AG09309 (cell line): ENCODE results near the gene C20orf144.

ENCODE experiments used
- DNase-seq: peaks from one replicate; pipeline ENCODE4 v3.0.0-alpha.2; 2010; ENCODE audit warnings: low read depth
- H3K4me3 ChIP-seq: 2 replicates; pipeline ENCODE4 v1.5.1; 2011; ENCODE audit warnings: mild to moderate bottlenecking, low read depth, low read length, moderate library complexity; ENCODE audit not compliant: control insufficient read depth
- CTCF ChIP-seq: IDR thresholded peaks from 2 replicates; pipeline ENCODE4 v1.5.1; 2011; ENCODE audit warnings: mild to moderate bottlenecking, low read depth, low read length, inconsistent platforms; ENCODE audit not compliant: insufficient read depth, control insufficient read depth; ENCODE audit errors: missing control alignments

C20orf144 gene

DNA sequence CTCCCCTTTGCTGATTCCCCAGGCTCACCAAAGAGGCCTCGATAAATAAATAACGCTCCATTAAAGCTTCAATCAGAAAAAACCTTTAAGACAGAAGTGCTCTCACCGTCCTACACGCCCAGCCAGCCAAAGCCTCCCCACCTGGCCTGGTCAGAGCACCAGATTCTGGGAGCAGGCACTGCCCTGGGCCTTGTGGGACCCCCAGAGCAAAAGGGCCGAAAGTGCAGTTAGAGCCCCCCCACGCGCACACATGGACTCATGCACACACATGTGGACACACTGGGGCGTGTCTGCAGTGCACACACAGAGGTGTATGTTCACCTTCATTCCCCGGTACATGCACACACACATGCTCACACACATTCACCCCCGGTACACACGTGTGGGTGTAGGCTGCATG, 14.0 kb downstream of the C20orf144 start:
- DNase-seq: no peak
- H3K4me3 ChIP-seq: no peak overlapping the region
- no peak for TF ChIP-seq CTCF

DNA sequence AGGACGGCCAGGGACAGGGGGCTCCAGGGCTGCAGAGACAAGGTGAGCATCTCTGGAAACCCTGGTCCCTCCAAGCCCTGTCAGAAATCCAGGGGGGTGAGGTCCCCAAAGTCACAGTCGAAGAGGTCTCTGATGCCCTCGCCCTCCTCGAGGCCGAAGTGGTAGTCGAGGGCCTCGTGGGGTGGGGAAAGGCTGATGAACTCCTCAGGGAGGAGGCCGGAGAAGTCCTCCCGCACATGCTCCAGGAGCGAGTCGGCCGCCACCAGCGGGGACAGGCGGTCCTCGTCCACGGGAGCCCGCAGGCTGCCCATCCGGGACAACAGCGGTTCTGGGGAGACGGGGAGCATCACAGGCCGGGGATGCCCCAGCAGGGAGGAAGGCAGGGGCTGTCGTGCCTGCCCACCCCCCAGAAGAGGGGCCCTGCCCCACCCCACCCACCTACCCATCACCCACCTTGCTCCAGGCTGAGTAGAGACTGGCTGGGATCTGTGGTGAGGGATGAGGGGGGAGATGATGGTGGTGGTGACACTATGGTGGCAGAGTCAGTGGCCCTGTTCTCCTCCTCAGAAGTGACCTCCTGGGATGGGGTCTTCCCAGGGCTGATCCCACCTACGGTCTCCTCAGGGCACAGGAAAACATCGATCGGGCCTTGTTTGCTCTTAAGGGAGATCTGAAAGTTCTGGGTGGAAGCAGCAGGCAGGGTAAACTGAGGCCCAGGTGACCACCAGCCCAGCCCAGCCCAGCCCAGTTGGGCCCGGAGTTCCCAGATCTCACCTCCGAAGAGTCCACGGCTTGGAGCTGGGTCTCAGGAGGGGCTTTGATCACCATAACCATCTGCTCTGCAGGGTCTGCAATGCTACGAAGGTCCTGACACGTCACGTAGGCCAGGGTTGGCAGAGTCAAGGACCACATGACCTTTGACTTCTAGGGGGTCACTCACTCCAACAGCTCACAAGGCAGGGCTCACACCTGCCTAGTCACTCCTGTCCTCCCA, 14.8 kb downstream of the C20orf144 start:
- no peak for TF ChIP-seq CTCF
- no peak overlapping the region for H3K4me3 ChIP-seq
- no peak for DNase-seq

- DNase-seq: no peak
- no peak overlapping the region for H3K4me3 ChIP-seq
- no peak for TF ChIP-seq CTCF
These were observed 16.0 kb downstream of the C20orf144 start for GRCh38 chr20:33677991-33678702.

DNA sequence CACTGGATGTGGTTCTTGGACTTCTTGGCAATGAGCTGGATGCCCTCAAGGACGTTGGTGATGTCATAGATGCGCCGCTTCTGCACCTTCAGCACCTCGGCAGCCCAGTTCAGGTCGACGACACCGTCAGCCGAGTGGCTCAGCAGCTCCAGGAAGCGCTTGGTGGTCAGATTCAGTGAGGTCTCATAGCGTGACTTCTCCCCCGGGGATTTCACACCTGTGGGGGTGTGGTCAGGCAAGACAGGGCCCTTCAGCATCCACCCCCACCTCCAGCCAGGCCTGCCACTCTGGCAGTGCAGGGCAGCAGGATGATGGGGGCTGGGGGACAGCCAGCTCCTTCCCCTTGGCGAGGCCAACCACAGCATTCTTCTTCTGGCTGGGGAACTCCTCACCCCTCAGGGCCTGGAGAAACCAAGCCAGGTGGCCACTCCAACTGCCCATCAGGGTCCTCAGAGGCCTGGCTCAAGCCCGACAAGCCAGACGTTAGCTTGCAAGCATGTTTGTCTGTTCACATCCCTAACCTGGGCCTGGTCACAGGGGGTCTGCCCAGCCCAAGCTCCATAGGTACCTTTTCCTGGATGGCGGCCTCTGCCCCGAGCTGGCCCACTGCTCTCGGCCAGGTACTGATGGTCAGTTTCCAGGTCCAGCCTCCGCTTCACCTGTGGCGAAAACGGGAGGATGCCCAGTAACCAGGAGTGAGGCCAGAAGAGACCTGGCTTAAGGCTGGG, 17.8 kb downstream of the C20orf144 start:
- no peak for DNase-seq
- no peak overlapping the region for H3K4me3 ChIP-seq
- no peak for TF ChIP-seq CTCF

DNA sequence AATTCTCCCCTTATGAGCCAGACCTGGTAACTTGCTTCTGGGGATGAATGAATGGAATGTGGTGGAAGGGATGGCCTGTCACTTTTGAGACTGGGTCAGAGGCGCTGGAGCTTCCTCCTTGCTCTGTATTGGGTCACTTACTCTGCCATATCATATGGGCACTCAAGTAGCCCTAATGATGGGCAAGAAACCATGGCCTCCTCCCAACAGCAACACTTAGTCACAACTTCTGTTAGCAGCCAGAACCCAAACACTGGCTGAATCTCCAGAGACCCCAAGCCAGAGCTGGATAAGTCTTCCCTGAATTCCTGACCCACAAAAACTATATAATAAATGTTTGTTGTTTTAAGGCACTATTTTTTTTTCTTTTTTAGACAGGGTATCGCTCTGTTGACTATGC, 18.6 kb downstream of the C20orf144 start:
- H3K4me3 ChIP-seq: no peak overlapping the region
- no peak for DNase-seq
- no peak for TF ChIP-seq CTCF

DNA sequence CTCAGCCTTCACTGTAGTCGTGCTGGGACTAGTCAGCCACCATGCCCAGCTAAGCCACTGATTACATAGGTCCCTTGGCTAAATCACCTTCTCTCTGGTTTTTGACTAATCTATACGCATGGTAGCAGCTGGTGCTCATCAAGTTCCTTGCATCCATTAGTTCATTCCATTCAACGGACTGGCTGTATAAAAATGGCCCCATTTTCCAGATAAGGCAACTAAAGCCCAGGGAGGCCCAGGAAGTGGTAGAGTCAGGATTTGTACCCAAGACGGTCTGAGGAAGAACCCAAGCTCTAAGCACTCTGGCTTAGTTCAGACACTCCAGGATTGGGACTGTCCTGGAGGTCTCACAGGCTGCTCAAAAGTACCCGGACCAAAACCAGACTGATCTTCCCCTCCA, 19.2 kb downstream of the C20orf144 start:
- no peak overlapping the region for H3K4me3 ChIP-seq
- TF ChIP-seq CTCF: no peak

More for the DNA sequence above, 19.2 kb downstream of the C20orf144 start:
- DNase-seq: no peak
